Inflammatory macrophage treated with lipopolysaccharide for 4 hours (primary cell): ENCODE data around the gene DGKA.
A peak's percentile ranks its signal among the peaks of the same experiment; 100 is the strongest.
"Not testable (repeated sequence)": the region's sequence is repeated elsewhere in the genome, so short reads cannot be mapped to it uniquely, and the experiment has no call there.

Experiments
- DNase-seq: peaks from one replicate; pipeline ENCODE4 v3.0.0-alpha.2; 2020

Gene DGKA

GRCh38 chr12:55930771-55931316, at the start of gene DGKA:
TSS of gene DGKA (plus strand) at chr12:55931162. CDS start at chr12:55936504, 5,342 bp downstream.
- peak; percentile 65 for DNase-seq

GRCh38 chr12:55885113-55885512, 45.8 kb upstream of the DGKA start:
- DNase-seq = no peak

GRCh38 chr12:55891310-55891709, 39.7 kb upstream of the DGKA start:
- no peak for DNase-seq

- no peak for DNase-seq
These were observed 37.2 kb upstream of the DGKA start for GRCh38 chr12:55893723-55894122.

GRCh38 chr12:55899082-55899481, 31.9 kb upstream of the DGKA start:
- DNase-seq = peak; percentile 28

GRCh38 chr12:55901881-55902490, 29.0 kb upstream of the DGKA start:
- DNase-seq = no peak

GRCh38 chr12:55906056-55906455, 24.9 kb upstream of the DGKA start:
- DNase-seq = no peak

- DNase-seq = no peak
These were observed 22.0 kb upstream of the DGKA start for GRCh38 chr12:55908726-55909512.

GRCh38 chr12:55909513-55909884, 21.5 kb upstream of the DGKA start:
- no peak for DNase-seq

GRCh38 chr12:55912908-55913307, 18.1 kb upstream of the DGKA start:
- DNase-seq = no peak

GRCh38 chr12:55915482-55915859, 15.5 kb upstream of the DGKA start:
- peak; percentile 80 for DNase-seq

- DNase-seq = not testable (repeated sequence)
These were observed 11.9 kb upstream of the DGKA start for GRCh38 chr12:55919032-55919431.

GRCh38 chr12:55922126-55922525, 8.8 kb upstream of the DGKA start:
- DNase-seq = no peak

- not testable (repeated sequence) for DNase-seq
These were observed 7.3 kb upstream of the DGKA start for GRCh38 chr12:55923648-55924047.

- DNase-seq = no peak
These were observed 5.6 kb upstream of the DGKA start for GRCh38 chr12:55925371-55925770.

- DNase-seq = no peak
These were observed 4.9 kb upstream of the DGKA start for GRCh38 chr12:55925870-55926737.

GRCh38 chr12:55926738-55927587, 4.0 kb upstream of the DGKA start:
- DNase-seq = peak; percentile 85

GRCh38 chr12:55927588-55928502, 3.1 kb upstream of the DGKA start, which contains the start of gene PYM1:
TSS of gene PYM1 (minus strand) at chr12:55927894. CDS start at chr12:55927761, 133 bp downstream.
- DNase-seq = peak; percentile 90

GRCh38 chr12:55929306-55929791, 1.6 kb upstream of the DGKA start:
- no peak for DNase-seq

- DNase-seq = no peak
These were observed 386 bp downstream of the DGKA start for GRCh38 chr12:55931317-55931779.
